Fibroblast of skin of abdomen (primary cell): ENCODE measurements around the gene CRYZ. TPM values are rescaled to one million over a fixed set of nuclear protein-coding genes. Genes with fewer than 3 reads are reported as not detected.
"Not testable (repeated sequence)": the region's sequence is repeated elsewhere in the genome, so short reads cannot be mapped to it uniquely, and the experiment has no call there.

Source experiments
- DNase-seq: peaks from one replicate; pipeline ENCODE4 v3.0.0-alpha.2; 2013
- polyA plus RNA-seq, 2 experiments: library from polyadenylated mRNA; unstranded; fragments of 120-200 nt; gene quantifications; one replicate each; pipeline ENCODE4 v1.2.1, GENCODE V29; 2013; ENCODE audit not compliant: insufficient read length in 2 of 2

Gene CRYZ
- 52.1 TPM for polyA plus RNA-seq (2013, experiment 1 of 2; ENCODE audit: insufficient read length)
- polyA plus RNA-seq (2013, experiment 2 of 2; ENCODE audit: insufficient read length): 55.0 TPM

- DNase-seq: peak; percentile 95
These were observed at the start of gene CRYZ, which contains the start of gene TYW3 for GRCh38 chr1:74732960-74733603. Gene CRYZ (minus strand): TSS chr1:74733050. CDS start chr1:74724821, 8,229 bp downstream. Gene TYW3 (plus strand): TSS chr1:74733152. CDS start chr1:74733245, 93 bp downstream.

- no peak for DNase-seq
These were observed 47.7 kb upstream of the CRYZ start for GRCh38 chr1:74780594-74780993.

- DNase-seq: no peak
These were observed 46.9 kb upstream of the CRYZ start for GRCh38 chr1:74779750-74780149.

- DNase-seq: no peak
These were observed 44.7 kb upstream of the CRYZ start for GRCh38 chr1:74777525-74777924.

GRCh38 chr1:74775735-74776134 is 42.9 kb upstream of the CRYZ start:
- no peak for DNase-seq

- DNase-seq: no peak
These were observed 40.7 kb upstream of the CRYZ start for GRCh38 chr1:74773582-74773981.

GRCh38 chr1:74772945-74773344 is 40.1 kb upstream of the CRYZ start:
- peak; percentile 11 for DNase-seq

GRCh38 chr1:74771913-74772515 is 39.2 kb upstream of the CRYZ start:
- DNase-seq: peak; percentile 43

GRCh38 chr1:74767490-74767889 is 34.6 kb upstream of the CRYZ start:
- DNase-seq: no peak

GRCh38 chr1:74766579-74766978 is 33.7 kb upstream of the CRYZ start:
- no peak for DNase-seq

GRCh38 chr1:74763807-74764206 is 31.0 kb upstream of the CRYZ start:
- no peak for DNase-seq

- DNase-seq: not testable (repeated sequence)
These were observed 23.8 kb upstream of the CRYZ start for GRCh38 chr1:74756650-74757049.

GRCh38 chr1:74755475-74755874 is 22.6 kb upstream of the CRYZ start:
- DNase-seq: no peak

- no peak for DNase-seq
These were observed 20.3 kb upstream of the CRYZ start for GRCh38 chr1:74753104-74753503.

- DNase-seq: no peak
These were observed 16.1 kb upstream of the CRYZ start for GRCh38 chr1:74748960-74749359.

- not testable (repeated sequence) for DNase-seq
These were observed 12.4 kb upstream of the CRYZ start for GRCh38 chr1:74745247-74745646.

- DNase-seq: not testable (repeated sequence)
These were observed 7.6 kb upstream of the CRYZ start for GRCh38 chr1:74740307-74740980.

GRCh38 chr1:74737333-74737732 is 4.5 kb upstream of the CRYZ start:
- no peak for DNase-seq

GRCh38 chr1:74733604-74734484 is 994 bp upstream of the CRYZ start:
- peak; percentile 71 for DNase-seq

- DNase-seq: not testable (repeated sequence)
These were observed 541 bp downstream of the CRYZ start for GRCh38 chr1:74732071-74732946.

GRCh38 chr1:74731399-74732052 is 1.3 kb downstream of the CRYZ start:
- DNase-seq: no peak
